Skin of body (tissue), 3 donors: ENCODE data around the gene TENM3. TPM values are rescaled to one million over a fixed set of nuclear protein-coding genes. Genes with fewer than 3 reads are reported as not detected.

ENCODE experiments used
- DNase-seq: peaks from one replicate; lab custom pipeline; 2025; lab: John Stamatoyannopoulos, UW
- small RNA-seq: library from RNA; depleted of rRNA; stranded (forward); fragments of <200 nt; gene quantifications from one replicate; pipeline ENCODE3, GENCODE V24; 2014; ENCODE audit warnings: low replicate concordance
- total RNA-seq: library from RNA; depleted of rRNA; stranded (reverse); fragments of >200 nt; gene quantifications from one replicate; pipeline ENCODE4 v1.2.3, GENCODE V29; 2014

Gene TENM3
- total RNA-seq, 1 donor from 2014 or later = 10.2 TPM

DNA sequence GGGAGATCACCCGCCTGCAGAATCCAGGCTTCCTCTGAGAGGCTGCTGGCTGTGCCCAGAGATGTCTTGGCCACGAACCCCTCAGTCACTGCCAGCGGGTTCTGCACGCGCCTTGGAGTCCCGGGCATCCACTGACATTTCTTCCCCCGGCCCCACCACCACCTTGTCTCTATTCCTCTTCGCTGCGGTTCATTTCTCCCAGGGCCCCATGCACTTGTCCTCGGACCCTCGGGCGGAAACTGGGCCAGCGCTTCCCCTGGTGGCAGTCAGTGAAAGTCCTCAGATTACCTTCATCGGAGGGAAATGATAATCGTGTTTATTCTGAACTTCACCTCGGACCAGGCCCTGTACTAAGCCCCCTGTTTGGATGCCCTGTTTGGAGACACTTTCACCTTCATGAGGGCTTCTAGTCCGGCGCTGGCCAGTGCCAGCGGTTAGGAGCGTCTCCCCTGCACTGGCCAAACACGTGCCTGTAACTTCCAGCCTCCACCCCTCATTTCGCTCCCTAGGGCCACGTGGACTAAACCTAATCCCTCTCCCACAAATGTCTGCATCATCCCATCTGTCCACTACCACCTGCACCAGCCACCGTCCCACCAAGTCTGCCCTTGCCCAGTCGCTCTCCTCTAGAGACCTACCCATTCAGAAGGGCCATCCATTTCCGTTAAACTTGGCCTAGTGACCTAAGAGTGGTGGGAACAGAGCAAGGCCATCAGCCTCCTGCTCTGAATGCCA is 592.0 kb downstream of the TENM3 start:
- no peak for DNase-seq

DNA sequence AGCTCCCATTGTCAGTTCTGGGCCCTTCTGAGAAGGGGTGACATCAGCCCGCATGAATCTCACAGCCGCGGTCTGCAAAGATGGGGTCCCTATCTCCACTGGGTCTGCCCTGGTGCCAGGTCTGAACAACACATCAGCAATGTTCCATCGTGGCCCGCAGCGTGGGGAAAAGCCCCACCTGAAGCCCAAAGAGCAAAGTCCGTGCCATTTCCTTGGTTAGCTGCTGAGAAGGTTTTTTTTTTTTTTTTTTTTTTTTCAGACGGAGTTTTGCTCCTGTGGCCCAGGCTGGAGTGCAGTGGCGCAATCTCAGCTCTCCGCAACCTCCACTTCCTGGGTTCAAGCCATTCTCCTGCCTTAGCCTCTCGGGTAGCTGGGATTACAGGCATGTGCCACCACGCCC is 594.6 kb downstream of the TENM3 start:
- DNase-seq = no peak

- DNase-seq = no peak
These were observed 595.3 kb downstream of the TENM3 start for GRCh38 chr4:182838535-182838934.

- no peak for DNase-seq
These were observed 596.1 kb downstream of the TENM3 start for GRCh38 chr4:182839256-182839655.

DNA sequence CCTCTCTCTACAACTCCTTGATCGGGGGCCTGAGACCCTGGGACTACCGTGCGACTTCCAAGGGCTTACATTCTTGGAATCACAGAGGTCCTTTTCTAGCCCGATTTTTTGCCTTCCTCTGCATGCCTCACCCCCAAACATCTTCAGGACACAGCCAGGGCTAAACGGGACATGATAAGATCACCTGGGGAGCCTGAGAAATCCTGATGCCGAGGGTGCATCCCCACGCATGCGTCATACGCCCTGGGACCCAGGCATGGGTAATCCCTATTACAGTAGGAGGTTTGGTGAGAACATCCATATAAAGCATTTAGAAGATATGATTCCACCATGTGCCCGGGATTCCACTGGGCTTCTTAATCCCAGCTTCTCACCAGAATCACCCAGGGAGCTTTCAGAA is 596.9 kb downstream of the TENM3 start:
- no peak for DNase-seq

GRCh38 chr4:182842104-182842600 is 599.0 kb downstream of the TENM3 start:
- no peak for DNase-seq

GRCh38 chr4:182842759-182843390 is 599.7 kb downstream of the TENM3 start:
- DNase-seq = no peak

DNA sequence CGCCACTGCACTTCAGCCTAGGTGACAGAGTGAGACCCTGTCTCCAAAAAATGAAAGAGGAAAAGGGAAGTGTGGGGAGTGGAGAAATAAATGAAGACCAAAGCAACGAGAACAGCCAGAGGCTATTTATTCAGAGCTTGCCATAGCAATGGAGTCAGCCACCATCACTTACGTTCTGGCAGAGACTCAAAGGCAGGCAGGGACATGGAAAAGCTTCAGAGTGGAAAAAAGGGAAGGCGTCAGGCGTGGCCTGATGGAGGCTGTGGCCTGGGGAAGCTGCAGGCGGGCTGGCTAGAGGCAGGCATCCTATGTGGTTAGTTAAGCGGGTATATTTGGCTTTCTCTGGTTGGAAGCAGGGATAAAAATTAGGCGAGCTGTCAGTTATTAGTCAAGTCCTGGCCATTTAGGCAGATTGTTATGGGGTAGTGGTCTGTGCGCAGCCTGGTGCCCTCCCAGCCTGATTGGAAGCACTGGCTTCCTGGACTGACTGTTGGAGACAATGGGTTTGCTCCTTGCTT is 600.7 kb downstream of the TENM3 start:
- no peak for DNase-seq

DNA sequence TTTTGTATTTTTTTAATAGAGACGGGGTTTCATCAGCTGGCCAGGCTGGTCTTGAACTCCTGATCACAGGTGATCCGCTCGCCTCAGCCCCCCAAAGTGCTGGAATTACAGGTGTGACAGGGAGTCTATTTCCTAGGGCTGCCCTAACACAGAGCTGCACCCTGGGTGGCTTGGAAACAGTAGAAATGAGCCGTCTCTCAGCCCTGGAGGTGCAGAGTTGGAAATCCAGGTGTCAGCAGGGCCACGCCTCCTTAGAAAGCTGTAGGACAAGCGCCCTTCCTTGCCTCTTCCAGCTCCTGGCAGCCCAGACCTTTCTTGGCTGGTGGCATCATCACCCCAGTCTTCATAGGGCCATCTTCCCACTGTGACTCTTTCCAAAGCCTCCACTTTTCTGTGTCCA is 602.4 kb downstream of the TENM3 start:
- no peak for DNase-seq

- DNase-seq = no peak
These were observed 602.8 kb downstream of the TENM3 start for GRCh38 chr4:182846036-182846435.

- DNase-seq = no peak
These were observed 604.6 kb downstream of the TENM3 start for GRCh38 chr4:182847576-182848450.

DNA sequence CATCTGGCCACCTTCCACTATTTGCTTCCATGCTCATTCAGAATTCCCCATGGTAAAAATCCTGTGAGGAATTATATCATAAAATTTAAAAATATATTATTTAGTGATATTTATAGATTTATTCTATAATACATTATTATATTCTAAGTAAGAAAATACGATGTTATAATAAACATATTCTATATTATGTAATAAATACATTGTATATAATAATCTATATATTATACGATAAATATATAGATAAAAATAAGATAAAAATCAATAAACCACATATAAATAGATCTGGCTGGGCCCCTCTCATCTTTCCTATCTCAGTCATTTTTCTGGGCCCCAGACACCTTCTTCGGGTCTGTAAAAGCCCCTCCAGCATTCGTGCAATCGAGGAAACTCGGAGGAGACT is 605.5 kb downstream of the TENM3 start:
- DNase-seq = no peak

Small RNAs within 50 kb of the gene (small RNA-seq; reads per million reads assigned to genes)
- gene RN7SKP67 (not detected), gene RNU2-34P (0.07 reads per million)
